HG03095 (cell line): Measurements from ENCODE around the gene KIRREL3.

Experiments
- ATAC-seq: cut with Tn5 transposase; IDR thresholded peaks from one replicate; pipeline ENCODE4 v1.9.1; 2021; ENCODE audit warnings: moderate library complexity; ENCODE audit not compliant: unreplicated experiment

Gene KIRREL3

GRCh38 chr11:126687477-126687876 lies 313.1 kb downstream of the KIRREL3 start:
- ATAC-seq: no peak

GRCh38 chr11:126686938-126687337 lies 313.6 kb downstream of the KIRREL3 start:
- no peak for ATAC-seq

GRCh38 chr11:126683766-126684728 lies 316.5 kb downstream of the KIRREL3 start:
- no peak for ATAC-seq

GRCh38 chr11:126682590-126682989 lies 318.0 kb downstream of the KIRREL3 start:
- ATAC-seq: no peak

- no peak for ATAC-seq
These were observed 319.9 kb downstream of the KIRREL3 start for GRCh38 chr11:126680700-126681099.

GRCh38 chr11:126680131-126680530 lies 320.4 kb downstream of the KIRREL3 start:
- ATAC-seq: no peak

GRCh38 chr11:126679033-126679432 lies 321.5 kb downstream of the KIRREL3 start:
- no peak for ATAC-seq

- no peak for ATAC-seq
These were observed 324.0 kb downstream of the KIRREL3 start for GRCh38 chr11:126676536-126676935.

GRCh38 chr11:126673319-126673718 lies 327.3 kb downstream of the KIRREL3 start:
- no peak for ATAC-seq

GRCh38 chr11:126669416-126669815 lies 331.2 kb downstream of the KIRREL3 start:
- no peak for ATAC-seq

GRCh38 chr11:126664643-126665042 lies 335.9 kb downstream of the KIRREL3 start:
- no peak for ATAC-seq

GRCh38 chr11:126663749-126664592 lies 336.6 kb downstream of the KIRREL3 start:
- ATAC-seq: no peak

GRCh38 chr11:126662035-126662790 lies 338.4 kb downstream of the KIRREL3 start:
- ATAC-seq: no peak

- ATAC-seq: no peak
These were observed 339.7 kb downstream of the KIRREL3 start for GRCh38 chr11:126660761-126661425.

- ATAC-seq: no peak
These were observed 340.2 kb downstream of the KIRREL3 start for GRCh38 chr11:126660321-126660720.

GRCh38 chr11:126658306-126659056 lies 342.1 kb downstream of the KIRREL3 start:
- no peak for ATAC-seq

GRCh38 chr11:126655807-126656128 lies 344.8 kb downstream of the KIRREL3 start:
- no peak for ATAC-seq

- no peak for ATAC-seq
These were observed 345.4 kb downstream of the KIRREL3 start for GRCh38 chr11:126654886-126655806.

- ATAC-seq: no peak
These were observed 347.5 kb downstream of the KIRREL3 start for GRCh38 chr11:126653040-126653439.
